Pulmonary artery endothelial cell (primary cell): ENCODE results near the gene CASTOR2. TPM values are rescaled to one million over a fixed set of nuclear protein-coding genes. Genes with fewer than 3 reads are reported as not detected.
"Not testable (repeated sequence)": the region's sequence is repeated elsewhere in the genome, so short reads cannot be mapped to it uniquely, and the experiment has no call there.

Experiments
- DNase-seq: peaks from one replicate; pipeline ENCODE4 v3.0.0-alpha.2; 2011; ENCODE audit warnings: low read depth, low spot score
- total RNA-seq: library from RNA; depleted of rRNA; stranded (reverse); fragments of >200 nt; gene quantifications from 2 replicates; pipeline ENCODE4 v1.2.3, GENCODE V29; 2014

The CASTOR2 gene
- total RNA-seq, 1 donor from 2014 or later: 10.3 TPM

GRCh38 chr7:75050501-75050900, 86.0 kb downstream of the CASTOR2 start:
- no peak for DNase-seq

- DNase-seq: no peak
These were observed 90.2 kb downstream of the CASTOR2 start for GRCh38 chr7:75054744-75055143.

DNA sequence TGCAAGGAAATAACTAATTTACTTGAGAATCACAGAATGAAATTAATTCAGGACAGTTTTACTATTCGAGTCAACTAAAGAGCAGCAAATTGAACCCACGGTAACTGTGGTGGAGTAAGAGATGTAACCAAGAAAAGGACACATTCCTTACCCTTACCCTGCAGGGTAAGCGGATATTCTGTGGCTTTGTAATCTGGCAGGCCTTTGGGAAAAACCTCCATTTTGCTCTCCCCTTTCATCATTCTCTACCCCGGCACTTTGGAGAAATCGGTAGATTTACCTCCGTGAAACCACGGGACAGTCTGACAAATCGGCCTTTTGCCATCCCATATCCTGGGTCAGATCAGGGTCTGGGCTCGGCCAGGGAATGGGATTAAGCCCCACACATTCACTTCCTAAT, 90.7 kb downstream of the CASTOR2 start:
- DNase-seq: no peak

- DNase-seq: no peak
These were observed 91.6 kb downstream of the CASTOR2 start for GRCh38 chr7:75055830-75056772.

DNA sequence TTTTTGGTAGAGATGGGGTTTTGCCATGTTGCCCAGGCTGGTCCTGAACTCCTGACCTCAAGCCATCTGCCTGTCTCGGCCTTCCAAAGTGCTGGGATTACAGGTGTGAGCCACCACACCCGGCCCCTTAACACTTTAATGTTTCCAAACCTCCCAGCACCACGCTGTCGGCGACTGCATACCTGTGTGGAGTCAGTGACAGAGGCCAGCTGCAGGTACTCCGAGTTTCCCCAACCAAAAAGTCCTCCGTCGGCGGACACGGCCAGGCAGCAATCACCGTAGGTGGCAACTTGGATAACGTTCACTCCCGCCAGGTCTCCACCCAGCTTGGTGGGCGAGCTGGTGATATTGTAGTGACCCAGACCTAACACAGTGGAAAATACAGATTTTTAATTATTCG, 93.9 kb downstream of the CASTOR2 start:
- no peak for DNase-seq

DNA sequence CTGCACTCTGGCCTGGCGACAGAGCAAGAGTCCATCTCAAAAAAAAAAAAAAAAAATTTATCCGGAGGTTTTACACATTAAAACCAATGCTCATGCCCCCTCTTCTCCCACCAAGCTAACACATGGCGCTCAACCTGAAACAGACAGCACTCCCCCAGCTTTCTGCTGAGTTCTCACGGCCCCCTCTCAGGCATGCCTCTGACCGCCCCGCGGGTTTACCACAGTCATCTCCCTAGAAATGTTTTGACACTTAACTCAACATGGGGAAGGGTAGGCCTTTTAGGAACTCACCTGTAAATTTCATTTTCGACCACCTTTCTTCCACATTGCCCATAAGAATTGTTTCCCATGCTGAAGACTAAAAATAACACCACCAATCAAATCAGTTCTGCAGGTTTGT, 99.8 kb downstream of the CASTOR2 start:
- DNase-seq: no peak

GRCh38 chr7:75064801-75065200, 100.3 kb downstream of the CASTOR2 start:
- DNase-seq: no peak

DNA sequence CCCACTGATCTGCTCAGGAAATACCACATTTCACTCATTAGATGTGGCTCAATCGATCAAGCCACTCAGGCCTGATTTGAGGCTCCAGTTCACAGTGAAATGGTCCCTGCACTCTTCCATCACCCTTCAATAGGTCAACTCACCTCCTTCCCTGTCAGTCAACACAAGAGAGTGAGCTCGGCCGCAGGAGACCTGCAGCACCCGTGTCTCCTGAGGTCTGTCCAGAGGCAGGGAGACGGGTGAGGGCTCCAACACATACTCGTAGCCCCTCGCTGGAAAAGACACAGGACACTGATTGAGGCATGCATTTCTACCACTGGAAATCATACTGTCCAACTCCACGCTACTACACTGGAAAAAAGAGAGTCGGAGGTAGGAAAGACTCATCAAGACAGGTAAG, 102.0 kb downstream of the CASTOR2 start:
- no peak for DNase-seq

GRCh38 chr7:75072981-75073283, 108.4 kb downstream of the CASTOR2 start:
- no peak for DNase-seq

DNA sequence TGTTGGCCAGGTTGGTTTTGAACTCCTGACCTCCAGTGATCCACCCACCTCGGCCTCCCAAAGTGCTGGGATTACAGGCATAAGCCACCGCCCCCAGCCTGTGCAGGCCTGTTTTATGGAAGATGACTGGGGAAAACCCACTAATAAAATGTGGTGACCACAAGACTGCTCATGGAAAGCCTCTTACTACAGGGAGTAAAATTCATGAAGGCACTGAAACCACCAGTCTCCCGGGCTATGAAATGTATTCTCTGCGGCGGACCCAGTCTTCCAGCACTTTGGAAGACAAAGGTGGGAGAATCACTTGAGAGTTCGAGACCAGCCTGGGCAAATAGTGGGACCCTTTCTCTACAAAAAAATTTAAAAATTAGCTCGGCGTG, 109.7 kb downstream of the CASTOR2 start:
- not testable (repeated sequence) for DNase-seq

Other genes starting within 250 kb of the CASTOR2 start
- not detected in 2 replicates for gene NCF1, start 190.7 kb upstream of the CASTOR2 start, total RNA-seq
- gene GTF2IRD2, start 113.1 kb upstream of the CASTOR2 start, total RNA-seq: 1.5 and 2.0 TPM in 2 replicates
- 69.8 and 80.0 TPM in 2 replicates for gene RCC1L, start 109.1 kb downstream of the CASTOR2 start, total RNA-seq
- gene GTF2IRD2B, start 127.9 kb downstream of the CASTOR2 start, total RNA-seq: 12.7 and 13.8 TPM in 2 replicates